GM10266 (cell line): ENCODE results near the gene GPHA2.

ENCODE experiments used
- DNase-seq: peaks from one replicate; pipeline ENCODE4 v3.0.0; 2012; ENCODE audit errors: extremely low spot score
- CTCF ChIP-seq: IDR thresholded peaks from 2 replicates; pipeline ENCODE4 v1.5.1; 2012; ENCODE audit warnings: mild to moderate bottlenecking, low read depth; ENCODE audit not compliant: control insufficient read depth, insufficient read depth; ENCODE audit errors: missing control alignments

GPHA2 gene

GRCh38 chr11:64967375-64967774, 31.7 kb upstream of the GPHA2 start:
- DNase-seq: no peak
- no peak for TF ChIP-seq CTCF

- no peak for DNase-seq
Observed at GRCh38 chr11:64963072-64963631, 27.5 kb upstream of the GPHA2 start.

GRCh38 chr11:64960719-64961118, 25.0 kb upstream of the GPHA2 start:
- DNase-seq: no peak
- no peak for TF ChIP-seq CTCF

More at GRCh38 chr11:64963072-64963631, 27.5 kb upstream of the GPHA2 start:
- no peak for TF ChIP-seq CTCF

- no peak for DNase-seq
- TF ChIP-seq CTCF: no peak
Observed at GRCh38 chr11:64959498-64959897, 23.8 kb upstream of the GPHA2 start.

- no peak for DNase-seq
- TF ChIP-seq CTCF: no peak
Observed at GRCh38 chr11:64954201-64954600, 18.5 kb upstream of the GPHA2 start.

- no peak for TF ChIP-seq CTCF
- DNase-seq: no peak
Observed at GRCh38 chr11:64951529-64951928, 15.8 kb upstream of the GPHA2 start.

- DNase-seq: no peak
- no peak for TF ChIP-seq CTCF
Observed at GRCh38 chr11:64947208-64947814, 11.6 kb upstream of the GPHA2 start.
